ENCODE results near the gene PIK3R6. TPM values are rescaled to one million over a fixed set of nuclear protein-coding genes. Genes with fewer than 3 reads are reported as not detected.
"Not testable (repeated sequence)": the region's sequence is repeated elsewhere in the genome, so short reads cannot be mapped to it uniquely, and the experiment has no call there.

PIK3R6 gene
- polyA plus RNA-seq, 10 donors, result 2.8 to 7.9 (median 4.7) TPM

- peak in 1 of 3 donors; percentile 60 for DNase-seq
Observed at GRCh38 chr17:8894202-8894671, 26.8 kb upstream of the PIK3R6 start.

GRCh38 chr17:8893621-8894201 lies 26.2 kb upstream of the PIK3R6 start:
- DNase-seq, result no peak

DNA sequence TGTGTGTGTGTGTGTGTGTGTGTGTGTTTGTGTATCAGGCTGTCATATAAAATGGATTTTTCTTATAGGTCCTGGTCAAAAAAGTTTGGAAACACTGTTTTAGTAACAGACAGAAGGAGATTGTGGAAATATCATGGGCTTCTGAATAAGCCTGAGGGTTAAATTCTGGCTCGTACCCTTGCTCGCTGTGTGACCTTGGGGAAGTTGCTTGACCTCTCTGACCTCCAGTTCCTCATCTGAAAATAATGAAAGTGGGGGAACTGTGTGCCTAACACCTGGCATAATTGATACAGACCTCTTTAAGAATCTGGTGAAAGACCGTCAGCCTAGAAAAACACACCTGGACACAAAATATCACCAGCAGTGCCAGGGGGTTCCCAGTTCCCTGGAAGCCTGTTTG lies 25.6 kb upstream of the PIK3R6 start:
- DNase-seq, result no peak

DNA sequence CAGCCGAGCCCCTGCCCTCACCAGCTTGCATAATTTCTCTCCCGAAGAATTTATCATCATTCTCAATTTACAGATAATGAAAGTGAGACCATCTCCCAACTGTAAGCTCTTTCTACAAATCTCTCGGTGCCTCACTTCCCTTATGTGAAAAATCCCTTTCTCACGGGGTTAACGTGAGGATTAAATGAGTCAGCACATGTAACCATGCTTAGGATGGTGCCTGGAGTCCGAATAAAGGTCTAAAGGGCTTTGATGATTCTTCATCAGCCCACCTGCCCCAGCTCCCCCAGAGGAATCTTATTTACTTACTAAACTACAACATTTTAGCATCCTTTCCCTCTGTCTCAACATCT lies 24.8 kb upstream of the PIK3R6 start:
- DNase-seq, result no peak

DNA sequence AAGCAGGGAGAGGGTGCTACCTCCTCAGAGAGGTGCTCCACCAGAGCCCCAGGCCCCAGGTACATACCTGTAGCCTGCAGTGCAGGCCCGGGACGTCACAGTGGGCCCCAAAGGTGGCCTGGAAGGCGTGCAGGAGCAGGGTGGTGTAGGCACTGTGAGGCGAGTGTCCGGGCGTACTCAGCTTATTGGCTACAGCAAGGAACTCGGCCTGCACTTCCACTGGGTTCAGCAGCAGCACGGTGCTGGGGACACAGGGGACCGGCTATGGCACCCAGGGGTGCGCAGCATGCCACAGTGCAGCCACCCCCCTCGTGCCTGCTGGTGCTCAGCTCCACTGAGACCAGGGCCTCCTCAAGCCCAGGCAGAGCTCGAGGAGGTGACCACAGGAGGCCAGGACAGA lies 23.2 kb upstream of the PIK3R6 start:
- no peak for DNase-seq

DNA sequence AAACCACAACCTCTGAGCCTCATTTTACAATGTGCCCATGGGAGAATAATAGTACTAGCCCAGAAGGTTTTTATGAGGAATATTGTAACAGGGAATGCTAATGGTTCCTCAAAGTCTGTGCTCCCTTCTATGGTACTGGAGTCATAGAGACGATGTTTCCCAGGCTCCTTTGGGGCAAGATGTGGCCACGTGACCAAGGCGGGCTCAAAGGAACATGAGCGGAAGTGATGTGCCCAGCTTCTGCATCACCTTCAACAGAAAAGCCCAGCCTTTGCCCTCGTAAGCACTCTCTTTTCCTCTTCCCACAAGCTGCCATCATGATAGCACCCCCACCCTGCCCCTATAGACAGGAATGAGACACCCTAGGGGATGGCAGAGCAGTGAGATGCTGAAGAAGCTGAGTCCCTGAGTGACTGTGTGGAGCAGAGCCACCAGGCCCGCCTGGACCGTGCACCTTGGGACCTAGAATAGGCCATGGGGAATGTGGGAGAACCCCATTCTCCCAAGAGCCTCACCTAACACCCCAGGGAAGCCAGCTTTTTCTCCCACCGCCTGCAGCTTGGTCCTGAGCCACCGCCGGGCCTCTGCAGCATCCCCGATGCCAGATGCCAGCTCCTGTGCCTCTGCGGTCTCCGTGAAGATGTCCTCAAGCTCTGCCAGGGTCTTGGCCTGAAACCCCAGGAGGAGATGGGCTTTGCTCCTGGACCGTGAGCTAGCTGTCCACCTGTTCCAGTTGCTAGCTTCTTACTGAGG lies 22.2 kb upstream of the PIK3R6 start:
- DNase-seq, result no peak

GRCh38 chr17:8888704-8889302 lies 21.3 kb upstream of the PIK3R6 start:
- DNase-seq, result no peak

DNA sequence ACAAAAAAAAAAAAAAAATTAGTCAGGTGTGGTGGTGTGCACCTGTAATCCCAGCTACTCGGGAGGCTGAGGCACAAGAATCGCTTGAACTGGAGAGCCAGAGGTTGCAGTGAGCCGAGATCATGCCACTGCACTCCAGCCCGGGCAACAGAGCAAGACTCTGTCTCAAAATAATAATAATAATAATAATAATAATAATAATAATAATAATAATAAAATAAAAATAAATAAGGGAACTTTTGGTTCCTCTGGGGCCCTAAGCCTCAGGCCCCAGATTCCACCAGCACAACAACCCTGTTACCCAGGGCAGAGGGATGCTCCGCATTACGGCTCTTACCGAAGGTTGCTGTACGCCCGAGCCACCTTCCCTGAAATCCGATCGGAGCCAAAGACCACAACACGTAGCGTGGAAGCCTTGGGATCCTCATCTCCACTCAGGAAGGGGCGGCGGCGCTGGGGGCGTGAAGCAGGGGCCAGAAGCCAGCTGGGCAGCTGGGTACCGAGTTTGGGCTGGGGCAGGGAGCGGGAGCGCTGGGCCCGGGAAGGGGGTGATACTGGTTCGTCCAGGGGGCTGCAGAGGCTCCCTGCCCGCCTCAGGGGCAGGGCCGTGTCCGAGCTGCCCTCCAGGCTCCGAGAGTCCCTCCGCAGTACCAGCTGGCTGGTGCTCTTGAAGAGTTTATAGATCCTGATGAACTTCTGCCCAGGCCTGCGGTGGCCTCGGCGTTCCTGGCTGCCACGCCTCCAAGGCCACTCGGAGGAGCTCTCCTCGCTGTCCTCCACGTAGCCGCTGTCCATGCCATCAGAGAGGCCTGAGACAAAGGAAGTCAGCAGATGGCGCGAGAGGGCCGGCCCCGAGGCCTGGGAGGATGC lies 20.6 kb upstream of the PIK3R6 start:
- DNase-seq, result peak; percentile 15 to 62 (median 38)

GRCh38 chr17:8887301-8887700 lies 19.8 kb upstream of the PIK3R6 start:
- DNase-seq, result no peak

DNA sequence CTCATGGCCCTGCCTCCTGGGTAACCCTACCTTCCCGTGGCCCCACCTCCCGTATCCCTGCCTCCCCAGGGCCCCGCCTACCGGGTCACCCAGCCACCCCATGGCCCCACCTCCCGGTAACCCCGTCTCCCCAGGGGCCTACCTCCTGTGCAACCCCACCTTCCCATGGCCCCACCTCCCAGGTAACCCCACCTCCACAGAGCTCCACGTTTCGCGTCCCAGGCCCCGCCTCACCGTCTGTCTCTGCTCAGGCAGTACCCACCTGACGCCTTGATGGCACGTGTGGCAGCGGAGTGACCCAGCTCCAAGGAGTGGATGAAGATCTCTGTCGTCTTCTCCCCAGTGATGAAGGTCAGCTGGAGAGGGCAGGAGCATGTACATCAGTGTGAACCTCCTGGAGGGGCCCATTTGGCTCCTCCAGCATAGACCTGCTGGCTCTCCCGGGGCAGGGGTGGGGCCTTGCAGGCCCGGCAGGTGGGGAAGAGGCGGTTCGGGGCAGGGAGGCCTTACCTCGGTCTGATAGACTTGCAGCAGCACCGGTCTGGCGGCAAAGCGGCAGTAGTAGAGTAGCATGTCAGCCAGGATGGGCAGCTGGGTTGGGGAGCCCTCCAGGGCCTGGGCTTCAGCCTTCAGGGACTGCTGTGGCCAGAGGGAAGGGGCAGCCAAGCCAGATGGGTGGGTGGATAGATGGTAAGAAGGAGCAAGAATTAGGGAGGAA lies 18.7 kb upstream of the PIK3R6 start:
- no peak for DNase-seq

GRCh38 chr17:8885163-8885966 lies 17.9 kb upstream of the PIK3R6 start:
- not testable (repeated sequence) for DNase-seq

GRCh38 chr17:8884336-8884990 lies 17.0 kb upstream of the PIK3R6 start:
- no peak for DNase-seq

- no peak for DNase-seq
Observed at GRCh38 chr17:8883353-8883752, 15.9 kb upstream of the PIK3R6 start.

DNA sequence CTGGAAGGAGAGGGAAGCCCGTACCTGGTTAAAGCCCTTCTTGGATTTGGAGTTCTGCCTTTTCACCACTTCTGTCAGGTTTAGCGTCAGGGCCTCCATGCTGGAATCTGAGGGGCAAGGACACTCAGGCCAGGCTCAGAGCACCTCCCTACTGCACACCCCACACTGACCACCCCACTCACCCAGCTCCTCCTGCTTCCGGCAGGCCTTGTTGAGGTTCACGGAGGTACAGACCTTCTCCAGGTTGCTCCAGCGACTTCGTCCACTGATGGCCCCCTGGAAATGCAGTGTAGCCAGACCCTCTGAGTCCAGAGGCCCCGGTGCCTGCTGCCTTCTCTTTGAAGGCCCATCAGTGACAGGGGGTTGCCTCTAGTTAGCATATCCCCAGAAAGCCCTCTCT lies 14.1 kb upstream of the PIK3R6 start:
- DNase-seq, result no peak

DNA sequence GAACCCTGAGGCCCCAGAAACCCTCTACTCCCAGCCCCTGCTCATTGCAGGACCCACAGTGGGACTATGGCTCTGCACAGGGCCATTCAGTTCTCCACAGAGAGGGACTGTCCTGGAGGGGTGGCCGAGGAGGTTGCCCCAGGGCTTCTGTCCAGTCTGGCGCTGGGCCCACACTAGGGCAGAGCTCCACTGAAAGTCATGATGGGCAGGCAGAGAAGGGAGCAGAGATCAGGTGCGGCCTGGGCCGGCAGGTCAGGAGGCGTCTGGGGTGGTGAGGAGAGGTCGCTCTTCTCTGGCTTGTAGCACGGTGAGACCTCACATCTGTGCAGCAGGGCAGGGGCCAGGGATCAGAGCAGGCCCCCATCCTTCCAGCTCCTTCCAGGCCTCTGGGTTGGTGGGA lies 13.0 kb upstream of the PIK3R6 start:
- no peak for DNase-seq

- no peak for DNase-seq
Observed at GRCh38 chr17:8879410-8879809, 11.9 kb upstream of the PIK3R6 start.

DNA sequence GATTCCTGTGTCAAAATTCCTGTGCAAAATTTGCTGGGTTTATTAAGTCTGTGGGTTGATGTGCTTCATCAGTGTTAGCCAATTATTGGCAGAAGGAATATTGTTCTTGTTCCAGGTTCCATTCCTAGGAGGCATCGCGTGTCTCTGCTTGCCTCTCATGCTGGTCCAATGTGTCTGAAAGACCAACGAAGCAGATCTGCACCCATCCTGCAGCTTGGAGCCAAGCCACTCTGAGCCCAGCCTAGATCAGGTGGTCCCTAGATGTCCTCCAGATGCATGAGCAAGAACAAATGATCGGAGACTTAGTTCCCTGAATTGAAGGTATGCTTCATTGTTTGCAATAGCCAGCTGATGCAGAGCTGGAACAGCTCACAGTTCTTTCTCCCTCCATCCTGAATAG lies 10.5 kb upstream of the PIK3R6 start:
- no peak for DNase-seq

DNA sequence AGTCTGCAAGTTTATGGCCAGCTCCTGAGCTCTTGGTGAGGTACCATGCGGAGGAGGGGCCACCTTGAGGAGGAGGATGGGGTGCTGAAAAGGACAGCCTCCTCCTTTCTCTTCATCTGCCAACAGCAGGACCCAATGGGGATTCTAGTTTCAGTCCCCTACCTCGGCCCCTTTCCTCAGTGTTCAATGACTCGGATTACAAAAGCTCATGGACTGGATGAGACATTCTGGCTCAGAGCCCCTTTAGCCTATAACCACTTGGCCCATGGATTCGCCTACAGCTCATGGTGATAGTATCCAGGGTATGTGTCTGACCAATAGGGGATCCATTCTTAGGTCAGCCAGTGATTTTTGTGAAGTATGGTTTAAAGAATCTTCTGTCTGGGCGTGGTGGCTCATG lies 8.5 kb upstream of the PIK3R6 start:
- peak in 1 of 3 donors; percentile 37 for DNase-seq

DNA sequence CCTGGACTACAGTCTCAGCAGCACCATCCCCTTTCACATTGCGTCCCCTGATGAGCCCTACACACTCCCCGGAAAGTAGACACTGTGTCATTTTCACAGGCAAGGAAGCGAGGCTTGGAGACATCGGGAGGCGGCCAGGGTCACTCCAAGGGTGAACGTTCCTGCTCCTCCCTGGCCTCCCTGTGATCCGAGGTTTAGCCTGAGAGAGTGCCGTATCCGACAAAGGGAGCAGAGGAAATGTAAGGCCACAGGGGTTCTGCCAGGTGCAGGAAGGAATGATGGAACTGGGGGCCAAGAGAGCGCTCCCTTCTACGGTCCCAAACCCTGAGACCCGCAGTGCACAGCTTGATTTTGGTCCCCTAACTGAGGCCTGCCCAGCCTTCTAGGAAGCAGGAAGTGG lies 8.0 kb upstream of the PIK3R6 start:
- no peak for DNase-seq
